ENCODE data around the gene FDXR.

DNA sequence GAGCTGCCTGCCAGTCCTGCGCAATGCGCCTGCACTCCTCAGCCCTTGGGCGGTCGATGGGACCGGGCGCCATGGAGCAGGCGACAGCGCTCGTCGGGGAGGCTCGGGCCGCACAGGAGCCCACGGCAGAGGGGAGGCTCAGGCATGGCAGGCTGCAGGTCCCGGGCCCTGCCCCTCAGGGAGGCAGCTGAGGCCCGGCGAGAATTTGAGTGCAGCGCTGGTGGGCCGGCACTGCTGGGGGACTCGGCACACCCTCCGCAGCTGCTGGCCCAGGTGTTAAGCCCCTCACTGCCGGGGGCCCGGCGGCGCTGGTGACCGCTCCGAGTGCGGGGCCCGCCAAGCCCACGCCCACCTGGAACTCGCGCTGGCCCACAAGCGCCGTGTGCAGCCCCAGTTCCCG lies 34.2 kb upstream of the FDXR start:
- TF ChIP-seq YY1 (IDR thresholded peaks at IDR 0.05; ENCODE audit: insufficient read depth, insufficient read length) (no peak), ZNF274 (IDR thresholded peaks at IDR 0.05; ENCODE audit: low read depth, low read length) (no peak)
